ENCODE measurements around the gene CCDC85B.

- TF ChIP-seq CTCF (IDR thresholded peaks at IDR 0.05) (no peak), EP300 (IDR thresholded peaks at IDR 0.05; ENCODE audit: low read depth) (no peak), POLR2A (IDR thresholded peaks at IDR 0.05) (no peak)
Measured at GRCh38 chr11:65867284-65868071, 23.0 kb upstream of the CCDC85B start.
